GM18858 (cell line): Measurements from ENCODE around the gene MKX.

Source experiments
- ATAC-seq: cut with Tn5 transposase; IDR thresholded peaks from one replicate; pipeline ENCODE4 v1.9.1; 2021; ENCODE audit not compliant: unreplicated experiment

MKX gene

GRCh38 chr10:27745732-27746396, at the start of gene MKX:
MKX (minus strand) TSS chr10:27745819; CDS start chr10:27743415, 2,404 bp downstream.
- no peak for ATAC-seq

GRCh38 chr10:27794157-27794556, 48.5 kb upstream of the MKX start:
- ATAC-seq, result no peak

- no peak for ATAC-seq
Observed at GRCh38 chr10:27792216-27792615, 46.6 kb upstream of the MKX start.

- no peak for ATAC-seq
Observed at GRCh38 chr10:27784272-27784671, 38.7 kb upstream of the MKX start.

GRCh38 chr10:27783660-27784059, 38.0 kb upstream of the MKX start:
- peak; percentile 51 for ATAC-seq

GRCh38 chr10:27779462-27780015, 33.9 kb upstream of the MKX start:
- ATAC-seq, result no peak

- ATAC-seq, result no peak
Observed at GRCh38 chr10:27774831-27775230, 29.2 kb upstream of the MKX start.

GRCh38 chr10:27771231-27771630, 25.6 kb upstream of the MKX start:
- no peak for ATAC-seq

GRCh38 chr10:27770181-27770580, 24.6 kb upstream of the MKX start:
- no peak for ATAC-seq

- no peak for ATAC-seq
Observed at GRCh38 chr10:27760867-27761266, 15.2 kb upstream of the MKX start.

- ATAC-seq, result no peak
Observed at GRCh38 chr10:27759483-27760272, 14.1 kb upstream of the MKX start.

GRCh38 chr10:27752673-27753237, 7.1 kb upstream of the MKX start:
- no peak for ATAC-seq

- no peak for ATAC-seq
Observed at GRCh38 chr10:27748601-27749000, 3.0 kb upstream of the MKX start.

- ATAC-seq, result no peak
Observed at GRCh38 chr10:27747096-27747451, 1.5 kb upstream of the MKX start.

GRCh38 chr10:27746397-27747095, 927 bp upstream of the MKX start:
- no peak for ATAC-seq

GRCh38 chr10:27744802-27745731, 552 bp downstream of the MKX start:
- ATAC-seq, result no peak

GRCh38 chr10:27743877-27744801, 1.5 kb downstream of the MKX start:
- ATAC-seq, result no peak

- ATAC-seq, result no peak
Observed at GRCh38 chr10:27743012-27743876, 2.4 kb downstream of the MKX start.
